WTC11 (cell line): ENCODE data around the gene PDLIM5.

Experiments used
- CTCF ChIP-seq: fragments of 200-600 bp; IDR thresholded peaks from 2 replicates; pipeline ENCODE4 v1.8.0; 2022; ENCODE audit warnings: antibody characterized with exemption
- ESRRA ChIP-seq: sonication (generic); formaldehyde crosslinking; IDR thresholded peaks from 2 replicates; pipeline ENCODE4 v1.8.1; 2022; ENCODE audit warnings: mild to moderate bottlenecking, missing genetic modification reagents, borderline replicate concordance
- JUN ChIP-seq: sonication (generic); formaldehyde crosslinking; IDR thresholded peaks from 2 replicates; pipeline ENCODE4 v1.8.0; 2023; ENCODE audit warnings: mild to moderate bottlenecking, missing genetic modification reagents
- KAT7 ChIP-seq: sonication (generic); formaldehyde crosslinking; IDR thresholded peaks from 2 replicates; pipeline ENCODE4 v1.8.1; 2023; ENCODE audit warnings: missing genetic modification reagents, mild to moderate bottlenecking, borderline replicate concordance
- PRRX2 ChIP-seq: fragments of 250-450 bp; sonication (Bioruptor Pico); IDR thresholded peaks from 2 replicates; pipeline ENCODE4 v1.8.0; 2021; ENCODE audit warnings: mild to moderate bottlenecking
- RORB ChIP-seq: fragments of 250-450 bp; sonication (Bioruptor Pico); IDR thresholded peaks from 2 replicates; pipeline ENCODE4 v1.9.0; 2021; ENCODE audit warnings: mild to moderate bottlenecking
- TP53 ChIP-seq: sonication (generic); formaldehyde crosslinking; IDR thresholded peaks from 2 replicates; pipeline ENCODE4 v1.8.1; 2023; ENCODE audit warnings: mild to moderate bottlenecking, missing genetic modification reagents
- ZNF232 ChIP-seq: sonication (generic); formaldehyde crosslinking; IDR thresholded peaks from 2 replicates; pipeline ENCODE4 v1.8.0; 2022; ENCODE audit warnings: mild to moderate bottlenecking, missing genetic modification reagents
- TF ChIP-seq, protein P1 (sequence below): sonication (generic); formaldehyde crosslinking; IDR thresholded peaks from 2 replicates; pipeline ENCODE4 v1.8.1; 2022; ENCODE audit warnings: missing genetic modification reagents, borderline replicate concordance
- TF ChIP-seq, protein P2 (sequence below): sonication (generic); formaldehyde crosslinking; IDR thresholded peaks from 2 replicates; pipeline ENCODE4 v1.8.0; 2022; ENCODE audit warnings: missing genetic modification reagents
- TF ChIP-seq, protein P3 (sequence below): sonication (generic); formaldehyde crosslinking; IDR thresholded peaks from 2 replicates; pipeline ENCODE4 v1.8.0; 2022; ENCODE audit warnings: mild to moderate bottlenecking, missing genetic modification reagents

GRCh38 chr4:94530073-94530472 lies 78.3 kb downstream of the PDLIM5 start:
- TF ChIP-seq PRRX2 (CRISPR knock-in tag) (no peak), ESRRA (CRISPR knock-in tag) (no peak), TP53 (no peak), KAT7 (no peak), RORB (CRISPR knock-in tag) (no peak), JUN (CRISPR knock-in tag) (no peak), CTCF (no peak), ZNF232 (CRISPR knock-in tag) (no peak)
- TF ChIP-seq, protein P1, sequence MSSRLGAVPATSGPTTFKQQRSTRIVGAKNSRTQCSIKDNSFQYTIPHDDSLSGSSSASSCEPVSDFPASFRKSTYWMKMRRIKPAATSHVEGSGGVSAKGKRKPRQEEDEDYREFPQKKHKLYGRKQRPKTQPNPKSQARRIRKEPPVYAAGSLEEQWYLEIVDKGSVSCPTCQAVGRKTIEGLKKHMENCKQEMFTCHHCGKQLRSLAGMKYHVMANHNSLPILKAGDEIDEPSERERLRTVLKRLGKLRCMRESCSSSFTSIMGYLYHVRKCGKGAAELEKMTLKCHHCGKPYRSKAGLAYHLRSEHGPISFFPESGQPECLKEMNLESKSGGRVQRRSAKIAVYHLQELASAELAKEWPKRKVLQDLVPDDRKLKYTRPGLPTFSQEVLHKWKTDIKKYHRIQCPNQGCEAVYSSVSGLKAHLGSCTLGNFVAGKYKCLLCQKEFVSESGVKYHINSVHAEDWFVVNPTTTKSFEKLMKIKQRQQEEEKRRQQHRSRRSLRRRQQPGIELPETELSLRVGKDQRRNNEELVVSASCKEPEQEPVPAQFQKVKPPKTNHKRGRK (CRISPR knock-in tag): no peak
- TF ChIP-seq, protein P2, sequence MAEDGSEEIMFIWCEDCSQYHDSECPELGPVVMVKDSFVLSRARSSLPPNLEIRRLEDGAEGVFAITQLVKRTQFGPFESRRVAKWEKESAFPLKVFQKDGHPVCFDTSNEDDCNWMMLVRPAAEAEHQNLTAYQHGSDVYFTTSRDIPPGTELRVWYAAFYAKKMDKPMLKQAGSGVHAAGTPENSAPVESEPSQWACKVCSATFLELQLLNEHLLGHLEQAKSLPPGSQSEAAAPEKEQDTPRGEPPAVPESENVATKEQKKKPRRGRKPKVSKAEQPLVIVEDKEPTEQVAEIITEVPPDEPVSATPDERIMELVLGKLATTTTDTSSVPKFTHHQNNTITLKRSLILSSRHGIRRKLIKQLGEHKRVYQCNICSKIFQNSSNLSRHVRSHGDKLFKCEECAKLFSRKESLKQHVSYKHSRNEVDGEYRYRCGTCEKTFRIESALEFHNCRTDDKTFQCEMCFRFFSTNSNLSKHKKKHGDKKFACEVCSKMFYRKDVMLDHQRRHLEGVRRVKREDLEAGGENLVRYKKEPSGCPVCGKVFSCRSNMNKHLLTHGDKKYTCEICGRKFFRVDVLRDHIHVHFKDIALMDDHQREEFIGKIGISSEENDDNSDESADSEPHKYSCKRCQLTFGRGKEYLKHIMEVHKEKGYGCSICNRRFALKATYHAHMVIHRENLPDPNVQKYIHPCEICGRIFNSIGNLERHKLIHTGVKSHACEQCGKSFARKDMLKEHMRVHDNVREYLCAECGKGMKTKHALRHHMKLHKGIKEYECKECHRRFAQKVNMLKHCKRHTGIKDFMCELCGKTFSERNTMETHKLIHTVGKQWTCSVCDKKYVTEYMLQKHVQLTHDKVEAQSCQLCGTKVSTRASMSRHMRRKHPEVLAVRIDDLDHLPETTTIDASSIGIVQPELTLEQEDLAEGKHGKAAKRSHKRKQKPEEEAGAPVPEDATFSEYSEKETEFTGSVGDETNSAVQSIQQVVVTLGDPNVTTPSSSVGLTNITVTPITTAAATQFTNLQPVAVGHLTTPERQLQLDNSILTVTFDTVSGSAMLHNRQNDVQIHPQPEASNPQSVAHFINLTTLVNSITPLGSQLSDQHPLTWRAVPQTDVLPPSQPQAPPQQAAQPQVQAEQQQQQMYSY (CRISPR knock-in tag): no peak
- TF ChIP-seq, protein P3, sequence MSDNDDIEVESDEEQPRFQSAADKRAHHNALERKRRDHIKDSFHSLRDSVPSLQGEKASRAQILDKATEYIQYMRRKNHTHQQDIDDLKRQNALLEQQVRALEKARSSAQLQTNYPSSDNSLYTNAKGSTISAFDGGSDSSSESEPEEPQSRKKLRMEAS (CRISPR knock-in tag): no peak
